NCI-H748 (cell line): ENCODE data around the gene CKAP2.
"Not testable (repeated sequence)": the region's sequence is repeated elsewhere in the genome, so short reads cannot be mapped to it uniquely, and the experiment has no call there.

Experiments
- DNase-seq: peaks from one replicate; lab custom pipeline; 2025; ENCODE audit not compliant: unreplicated experiment; lab: John Stamatoyannopoulos, UW

The CKAP2 gene, protein sequence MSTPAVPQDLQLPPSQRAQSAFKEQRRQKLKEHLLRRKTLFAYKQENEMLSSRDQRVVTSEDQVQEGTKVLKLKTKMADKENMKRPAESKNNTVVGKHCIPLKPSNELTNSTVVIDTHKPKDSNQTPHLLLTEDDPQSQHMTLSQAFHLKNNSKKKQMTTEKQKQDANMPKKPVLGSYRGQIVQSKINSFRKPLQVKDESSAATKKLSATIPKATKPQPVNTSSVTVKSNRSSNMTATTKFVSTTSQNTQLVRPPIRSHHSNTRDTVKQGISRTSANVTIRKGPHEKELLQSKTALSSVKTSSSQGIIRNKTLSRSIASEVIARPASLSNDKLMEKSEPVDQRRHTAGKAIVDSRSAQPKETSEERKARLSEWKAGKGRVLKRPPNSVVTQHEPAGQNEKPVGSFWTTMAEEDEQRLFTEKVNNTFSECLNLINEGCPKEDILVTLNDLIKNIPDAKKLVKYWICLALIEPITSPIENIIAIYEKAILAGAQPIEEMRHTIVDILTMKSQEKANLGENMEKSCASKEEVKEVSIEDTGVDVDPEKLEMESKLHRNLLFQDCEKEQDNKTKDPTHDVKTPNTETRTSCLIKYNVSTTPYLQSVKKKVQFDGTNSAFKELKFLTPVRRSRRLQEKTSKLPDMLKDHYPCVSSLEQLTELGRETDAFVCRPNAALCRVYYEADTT

DNA sequence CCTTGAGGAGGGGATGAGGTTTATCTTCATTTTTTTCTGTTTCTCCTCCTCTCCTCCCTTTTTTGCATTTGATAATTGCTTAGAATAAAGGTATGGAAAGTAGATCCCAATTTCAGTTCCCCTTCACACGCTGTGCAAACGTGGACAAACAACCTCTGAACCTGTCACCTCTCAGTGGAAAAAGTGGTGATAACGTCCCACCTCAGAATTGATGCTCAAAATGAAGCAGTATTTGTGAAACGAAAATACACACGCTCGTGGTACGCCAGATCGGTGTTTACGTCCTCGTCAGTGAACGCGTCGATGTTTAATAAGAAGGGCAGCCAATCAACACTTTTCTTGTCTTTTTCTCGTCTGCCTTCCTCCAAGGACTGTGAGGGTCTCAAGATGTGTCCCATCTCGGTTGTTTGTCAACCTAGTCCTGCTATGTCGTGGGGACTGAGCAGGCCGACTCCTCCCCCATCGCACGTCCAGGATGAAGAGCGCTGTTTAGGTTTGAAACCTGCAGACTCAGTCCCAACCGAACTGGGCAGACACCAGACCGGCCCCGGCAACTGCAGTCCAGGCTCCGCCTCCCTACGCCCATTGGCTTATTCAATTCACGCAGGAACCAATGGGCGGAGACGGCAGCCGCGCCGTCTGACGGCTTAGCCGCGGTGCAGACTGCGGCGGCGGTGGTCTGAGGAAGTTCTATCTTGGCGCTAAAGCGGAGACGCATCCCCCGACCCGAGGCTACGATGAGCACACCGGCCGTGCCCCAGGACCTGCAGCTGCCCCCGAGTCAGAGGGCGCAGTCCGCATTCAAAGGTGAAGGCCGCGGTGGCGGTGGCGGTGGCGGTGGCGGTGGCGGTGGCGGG is at the start of gene CKAP2:
Gene CKAP2, plus strand, starts transcription at position 659 of the 857 bp plus-strand sequence. Its CDS starts 79 bp downstream, at position 738.
- DNase-seq = peak; percentile 98

DNA sequence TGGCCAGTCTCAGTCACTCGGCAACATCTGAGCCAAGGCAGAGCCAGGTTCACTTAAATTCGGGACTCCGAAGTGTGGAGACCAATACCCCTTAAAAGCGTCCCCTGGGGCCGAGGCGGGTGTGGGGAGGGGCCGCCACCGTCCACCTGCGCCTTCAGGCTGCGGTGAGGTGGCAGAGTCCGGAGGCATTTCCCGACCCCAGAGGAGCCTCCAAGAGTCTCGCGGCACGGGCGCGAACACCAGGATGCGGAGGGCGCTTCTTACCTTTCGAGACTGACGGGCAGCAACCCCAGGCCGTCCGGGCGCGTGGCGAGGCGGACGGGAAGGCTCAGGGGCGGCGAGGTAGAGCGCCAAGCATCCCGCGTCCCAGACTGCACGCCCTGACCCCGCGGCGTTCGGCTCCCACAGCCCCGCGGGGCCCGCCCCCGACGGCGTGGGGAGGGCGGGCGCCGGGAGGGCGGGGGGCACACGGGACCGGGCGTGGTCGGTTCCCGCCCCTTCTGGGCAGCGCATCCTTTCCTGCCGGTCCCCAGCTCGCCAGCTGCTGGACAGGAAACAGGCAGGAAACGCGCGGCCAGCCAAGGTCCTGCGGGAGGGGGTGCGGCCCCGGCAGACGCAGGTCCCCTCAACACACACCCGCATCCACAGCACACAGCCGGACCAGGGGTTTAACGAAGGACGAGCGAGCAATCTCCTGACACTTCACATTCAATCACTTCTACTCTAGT is 49.3 kb upstream of the CKAP2 start, which contains the start of gene THSD1:
Gene THSD1, minus strand, starts transcription at position 406 of the 728 bp plus-strand sequence. CDS start 3,572 bp downstream, outside the sequence.
- DNase-seq = peak; percentile 78

DNA sequence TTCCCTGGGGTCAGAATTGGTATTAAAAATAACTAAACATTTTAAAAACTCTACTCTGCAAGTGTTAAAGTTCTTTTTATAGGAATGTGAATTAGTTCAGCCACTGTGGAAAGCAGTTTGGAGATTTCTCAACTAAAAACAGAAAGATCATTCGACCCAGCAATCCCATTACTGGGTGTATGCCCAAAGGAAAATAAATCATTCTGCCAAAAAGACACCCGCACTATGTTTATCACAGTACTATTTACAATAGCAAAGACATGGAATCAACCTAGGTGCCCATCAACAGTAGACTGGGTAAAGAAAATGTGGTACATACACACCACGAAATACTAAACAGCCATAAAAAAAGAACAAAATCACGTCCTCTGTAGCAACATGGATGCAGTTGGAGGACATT is 48.6 kb upstream of the CKAP2 start:
- DNase-seq = no peak

- DNase-seq = not testable (repeated sequence)
Measured at GRCh38 chr13:52407436-52407835, 47.8 kb upstream of the CKAP2 start.

- not testable (repeated sequence) for DNase-seq
Measured at GRCh38 chr13:52408071-52408658, 47.1 kb upstream of the CKAP2 start.

GRCh38 chr13:52411629-52412028 is 43.6 kb upstream of the CKAP2 start:
- DNase-seq = no peak

- DNase-seq = no peak
Measured at GRCh38 chr13:52412128-52412527, 43.1 kb upstream of the CKAP2 start.

- DNase-seq = peak; percentile 8
Measured at GRCh38 chr13:52414051-52414450, 41.2 kb upstream of the CKAP2 start.

DNA sequence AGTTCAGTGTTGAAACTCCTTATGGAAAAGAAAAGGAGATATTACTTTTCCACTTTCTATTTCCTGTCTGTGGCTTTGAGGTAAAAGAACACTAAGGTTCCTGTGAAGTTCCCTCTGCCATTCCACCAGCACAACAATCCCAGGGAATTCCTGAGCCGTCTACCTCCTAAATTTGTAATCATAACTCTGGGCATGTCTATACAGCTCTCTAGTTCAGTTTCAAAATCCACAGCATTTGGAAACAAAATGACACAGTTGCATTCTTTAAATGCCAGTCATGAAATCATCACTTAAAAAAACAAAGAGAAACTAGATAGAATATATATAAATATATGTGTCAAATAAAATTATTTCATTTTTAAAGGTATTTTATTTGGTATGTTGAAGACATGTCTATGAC is 40.3 kb upstream of the CKAP2 start:
- DNase-seq = no peak

GRCh38 chr13:52419080-52419479 is 36.2 kb upstream of the CKAP2 start:
- DNase-seq = no peak

DNA sequence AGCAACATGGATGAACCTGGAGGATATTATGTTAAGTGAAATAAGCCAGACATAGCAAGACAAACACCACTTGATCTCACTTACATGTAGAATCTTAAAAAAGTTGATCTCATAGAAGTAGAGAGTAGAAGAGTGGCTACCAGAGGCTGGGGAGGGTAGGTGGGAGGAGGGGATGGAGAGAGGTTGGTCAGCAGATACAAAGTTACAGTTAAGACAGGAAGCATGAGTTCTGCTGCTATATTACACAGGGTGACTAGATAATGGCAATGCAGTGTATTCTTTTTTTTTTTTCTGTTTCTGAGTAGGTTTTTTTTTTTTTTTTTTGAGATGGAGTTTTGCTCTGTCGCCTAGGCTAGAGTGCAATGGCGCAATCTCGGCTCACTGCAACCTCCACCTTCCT is 34.1 kb upstream of the CKAP2 start:
- no peak for DNase-seq

GRCh38 chr13:52428295-52428694 is 27.0 kb upstream of the CKAP2 start:
- DNase-seq = peak; percentile 22

DNA sequence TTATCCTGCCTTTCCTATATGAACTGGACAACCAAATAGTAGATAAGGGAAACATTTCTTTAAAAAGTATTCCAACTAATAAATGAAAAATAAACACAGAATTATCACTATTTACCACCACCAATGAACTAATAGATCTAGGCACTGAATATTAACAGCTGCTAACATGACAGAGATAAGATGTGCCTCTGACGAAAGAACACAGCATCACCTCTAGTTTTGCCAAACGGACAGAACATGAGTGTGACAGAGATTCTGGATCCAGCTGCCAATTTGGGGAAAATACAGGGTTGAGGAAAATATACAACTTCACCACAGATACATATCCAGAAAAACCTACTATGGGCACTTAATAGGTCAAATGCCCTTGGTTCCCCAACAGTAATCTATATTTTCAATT is 22.8 kb upstream of the CKAP2 start:
- no peak for DNase-seq

DNA sequence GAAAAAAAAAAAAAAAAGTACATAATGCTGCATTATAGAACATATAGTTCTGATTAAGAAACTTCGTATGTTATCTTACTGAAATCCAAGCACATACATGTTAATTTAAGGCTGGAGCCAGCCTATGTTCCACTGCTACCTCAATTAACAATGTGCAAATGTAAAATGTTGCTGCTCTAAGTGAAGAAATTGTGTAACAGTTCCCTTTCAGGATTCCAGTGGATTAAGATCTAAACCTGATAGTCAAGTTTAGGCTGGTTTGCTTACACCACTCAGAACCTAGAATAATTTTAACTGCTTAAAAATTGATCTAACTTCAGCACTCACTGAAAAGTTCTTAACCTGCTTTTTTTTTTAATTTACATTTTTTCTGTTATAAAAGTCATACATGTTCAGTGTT is 9.0 kb upstream of the CKAP2 start:
- DNase-seq = no peak

GRCh38 chr13:52447354-52447753 is 7.9 kb upstream of the CKAP2 start:
- DNase-seq = peak; percentile 58

- no peak for DNase-seq
Measured at GRCh38 chr13:52447815-52448552, 7.3 kb upstream of the CKAP2 start.

DNA sequence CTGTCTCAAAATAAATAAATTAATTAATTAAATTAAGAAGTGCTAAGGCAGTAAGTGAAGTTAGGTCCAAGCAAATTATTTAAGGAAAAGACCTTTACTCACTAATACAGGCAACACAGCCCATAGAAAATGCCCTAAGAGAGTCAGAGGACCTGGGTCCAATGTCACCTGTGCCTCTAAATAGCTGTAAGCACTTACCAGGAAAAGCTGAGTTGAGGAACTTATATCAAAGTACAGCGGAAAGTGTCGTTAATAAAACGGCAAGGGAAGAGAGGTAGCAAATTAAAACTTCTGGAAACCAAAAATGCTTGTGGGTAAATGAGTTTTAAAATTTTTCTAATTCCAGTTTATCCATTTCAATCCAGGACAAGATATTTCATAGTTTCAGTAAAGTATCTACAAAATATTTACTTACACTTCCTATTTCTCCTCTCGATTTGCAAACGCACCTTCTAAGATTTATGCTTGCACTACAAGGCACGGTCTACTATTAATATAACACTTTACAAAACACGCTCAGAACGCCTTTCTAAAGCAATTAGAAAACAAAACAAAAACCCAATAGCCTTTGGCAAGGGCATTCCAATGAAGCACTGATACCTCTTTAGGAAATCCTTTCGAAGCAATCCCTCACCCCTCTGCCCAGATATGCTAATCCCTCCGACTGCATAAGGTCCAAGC is 5.8 kb upstream of the CKAP2 start:
- DNase-seq = peak; percentile 8

- peak; percentile 96 for DNase-seq
Measured at GRCh38 chr13:52450012-52450792, 5.1 kb upstream of the CKAP2 start, which contains the start of gene VPS36. VPS36 (minus strand) TSS chr13:52450634; CDS start chr13:52450594, 40 bp downstream.
